Activated CD8-positive, alpha-beta T cell treated with anti-CD3 and anti-CD28 coated beads, Interleukin-2, amount 10 ng/mL, durations not matched to agents 7 days and 5 days (primary cell): ENCODE measurements around the gene FLNC. TPM values are rescaled to one million over a fixed set of nuclear protein-coding genes. Genes with fewer than 3 reads are reported as not detected.

Experiments used
- ATAC-seq: fragments of 150-1000 bp; cut with Tn5 transposase; one replicate; pipeline ENCODE4 v1.10.0; 2021; ENCODE audit warnings: moderate library complexity
- CTCF ChIA-PET: fragments of 350-600 bp; sonication (Branson Sonifier 250); formaldehyde crosslinking; loops from one replicate; lab custom pipeline; 2021; ENCODE audit warnings: antibody characterized with exemption; lab: Charles Lee
- POLR2A ChIA-PET: fragments of 350-600 bp; sonication (Branson Sonifier 250); formaldehyde crosslinking; loops from one replicate; lab custom pipeline; 2021; ENCODE audit warnings: antibody characterized with exemption; lab: Charles Lee
- DNase-seq: peaks from one replicate; pipeline ENCODE4 v3.0.0-alpha.2; 2020
- H3K27ac Mint-ChIP-seq: one replicate; pipeline ENCODE4 v1.8.0; 2021; ENCODE audit warnings: mild to moderate bottlenecking, mixed read lengths
- H3K27me3 Mint-ChIP-seq: one replicate; pipeline ENCODE4 v1.8.0; 2021; ENCODE audit warnings: low read depth, mixed read lengths
- H3K36me3 Mint-ChIP-seq: one replicate; pipeline ENCODE4 v1.8.0; 2021; ENCODE audit warnings: low read depth, mixed read lengths
- H3K4me1 Mint-ChIP-seq: one replicate; pipeline ENCODE4 v1.8.0; 2021; ENCODE audit warnings: low read depth, mixed read lengths
- H3K4me3 Mint-ChIP-seq: one replicate; pipeline ENCODE4 v1.8.0; 2021; ENCODE audit warnings: mild to moderate bottlenecking, mixed read lengths
- H3K9me3 Mint-ChIP-seq: one replicate; pipeline ENCODE4 v1.8.0; 2022; ENCODE audit warnings: mixed read lengths; ENCODE audit not compliant: insufficient read depth
- total RNA-seq, 2 experiments: library from RNA; stranded (reverse); gene quantifications; one replicate each; pipeline ENCODE4 v1.2.3, GENCODE V29; 2021

Gene FLNC
- total RNA-seq: not detected

GRCh38 chr7:128830231-128831177 lies at the start of gene FLNC:
Gene FLNC, plus strand, starts transcription at chr7:128830406. Its CDS starts 232 bp downstream, at chr7:128830638.
- ATAC-seq (peak; percentile 41), DNase-seq (peak; percentile 46)
- Mint-ChIP-seq H3K27me3 (peaks cover 34% of the 10 kb centered on the region), H3K27ac (no peak within 1 kb of the TSS), H3K36me3 (no peaks in the 10 kb centered on the region), H3K9me3 (no peaks in the 10 kb centered on the region), H3K4me1 (peaks cover 17% of the 10 kb centered on the region), H3K4me3 (peak within 1 kb of the TSS; percentile 55)
- CTCF ChIA-PET: interaction anchor here (1.0 to 2.3 kb wide), 6 partner anchors 11 to 261 kb away, joined by 3 to 8 read pairs (median 4); no protein-coding TSS in a partner anchor
- POLR2A ChIA-PET: no interaction called here

GRCh38 chr7:128781126-128781525 lies 49.1 kb upstream of the FLNC start:
- Mint-ChIP-seq H3K27ac (no peak overlapping the region), H3K36me3 (peaks cover 10% of the 10 kb centered on the region), H3K27me3 (peaks cover 9% of the 10 kb centered on the region), H3K9me3 (peaks cover 14% of the 10 kb centered on the region), H3K4me1 (peaks cover 4% of the 10 kb centered on the region), H3K4me3 (no peak overlapping the region)
- CTCF ChIA-PET: no interaction called here
- POLR2A ChIA-PET: no interaction called here
- no peak for ATAC-seq
- DNase-seq: no peak

GRCh38 chr7:128781851-128782250 lies 48.4 kb upstream of the FLNC start:
- DNase-seq (no peak), ATAC-seq (no peak)
- CTCF ChIA-PET: interaction anchor here (1.2 kb wide), 1 partner anchor 102 kb away, joined by 3 read pairs; no protein-coding TSS in a partner anchor
- no peak overlapping the region for H3K4me3 Mint-ChIP-seq
- POLR2A ChIA-PET: no interaction called here
- H3K27me3 Mint-ChIP-seq: peaks cover 9% of the 10 kb centered on the region
- peaks cover 4% of the 10 kb centered on the region for H3K4me1 Mint-ChIP-seq
- peaks cover 7% of the 10 kb centered on the region for H3K36me3 Mint-ChIP-seq
- H3K27ac Mint-ChIP-seq: no peak overlapping the region
- H3K9me3 Mint-ChIP-seq: peaks cover 14% of the 10 kb centered on the region

- Mint-ChIP-seq H3K27ac (no peak overlapping the region), H3K36me3 (no peaks in the 10 kb centered on the region), H3K4me1 (no peaks in the 10 kb centered on the region), H3K27me3 (peaks cover 13% of the 10 kb centered on the region), H3K9me3 (peaks cover under 1% of the 10 kb centered on the region), H3K4me3 (no peak overlapping the region)
- DNase-seq: no peak
- POLR2A ChIA-PET: no interaction called here
- CTCF ChIA-PET: no interaction called here
- no peak for ATAC-seq
Measured at GRCh38 chr7:128783143-128783861, 46.9 kb upstream of the FLNC start.

- Mint-ChIP-seq H3K4me3 (no peak overlapping the region), H3K9me3 (no peaks in the 10 kb centered on the region), H3K36me3 (no peaks in the 10 kb centered on the region), H3K27me3 (peaks cover 28% of the 10 kb centered on the region), H3K27ac (no peak overlapping the region), H3K4me1 (peaks cover 5% of the 10 kb centered on the region)
- CTCF ChIA-PET: no interaction called here
- POLR2A ChIA-PET: interaction anchor here (0.7 to 1.1 kb wide), 2 partner anchors 30 to 47 kb away, joined by 3 read pairs; no protein-coding TSS in a partner anchor
- DNase-seq (no peak), ATAC-seq (no peak)
Measured at GRCh38 chr7:128785738-128786137, 44.5 kb upstream of the FLNC start.

- POLR2A ChIA-PET: no interaction called here
Measured at GRCh38 chr7:128788446-128789412, 41.5 kb upstream of the FLNC start.

GRCh38 chr7:128790315-128791041 lies 39.7 kb upstream of the FLNC start:
- POLR2A ChIA-PET: interaction anchor here (0.9 kb wide), 1 partner anchor 11 kb away, joined by 4 read pairs; no protein-coding TSS in a partner anchor
- Mint-ChIP-seq H3K4me3 (peak overlapping the region; percentile 63), H3K9me3 (no peaks in the 10 kb centered on the region), H3K27me3 (peaks cover 23% of the 10 kb centered on the region), H3K27ac (peak overlapping the region; percentile 48), H3K36me3 (no peaks in the 10 kb centered on the region), H3K4me1 (peaks cover 16% of the 10 kb centered on the region)
- DNase-seq (no peak), ATAC-seq (peak; percentile 16)
- CTCF ChIA-PET: interaction anchor here (1.7 kb wide), 1 partner anchor 93 kb away, joined by 6 read pairs; no protein-coding TSS in a partner anchor

More at GRCh38 chr7:128788446-128789412, 41.5 kb upstream of the FLNC start:
- Mint-ChIP-seq H3K27me3 (peaks cover 28% of the 10 kb centered on the region), H3K4me1 (peaks cover 14% of the 10 kb centered on the region), H3K4me3 (no peak overlapping the region), H3K27ac (no peak overlapping the region), H3K9me3 (no peaks in the 10 kb centered on the region), H3K36me3 (no peaks in the 10 kb centered on the region)
- no peak for ATAC-seq
- DNase-seq: no peak
- CTCF ChIA-PET: no interaction called here

- peak within 1 kb of the TSS; percentile 75 for H3K27ac Mint-ChIP-seq
- H3K36me3 Mint-ChIP-seq: no peaks in the 10 kb centered on the region
- peaks cover 21% of the 10 kb centered on the region for H3K27me3 Mint-ChIP-seq
- peaks cover 16% of the 10 kb centered on the region for H3K4me1 Mint-ChIP-seq
- DNase-seq (peak; percentile 81), ATAC-seq (peak; percentile 87)
- H3K9me3 Mint-ChIP-seq: no peaks in the 10 kb centered on the region
- ChIA-PET POLR2A (interaction anchor here (0.9 kb wide), 1 partner anchor 10 kb away, joined by 4 read pairs; no protein-coding TSS in a partner anchor), CTCF (interaction anchor here (1.7 kb wide), 1 partner anchor 92 kb away, joined by 6 read pairs; no protein-coding TSS in a partner anchor)
- H3K4me3 Mint-ChIP-seq: peak within 1 kb of the TSS; percentile 81
Measured at GRCh38 chr7:128791121-128791971, 38.9 kb upstream of the FLNC start, which contains the start of gene CCDC136. Gene CCDC136, plus strand, starts transcription at chr7:128791968. Its CDS starts 444 bp downstream, at chr7:128792412.

GRCh38 chr7:128791972-128792327 lies 38.3 kb upstream of the FLNC start:
- H3K4me3 Mint-ChIP-seq: peak overlapping the region; percentile 81
- H3K9me3 Mint-ChIP-seq: no peaks in the 10 kb centered on the region
- no peak for ATAC-seq
- POLR2A ChIA-PET: interaction anchor here (0.6 kb wide), 1 partner anchor 87 kb away, joined by 3 read pairs; no protein-coding TSS in a partner anchor
- H3K4me1 Mint-ChIP-seq: peaks cover 16% of the 10 kb centered on the region
- H3K27ac Mint-ChIP-seq: no peak overlapping the region
- no peak for DNase-seq
- H3K36me3 Mint-ChIP-seq: no peaks in the 10 kb centered on the region
- peaks cover 21% of the 10 kb centered on the region for H3K27me3 Mint-ChIP-seq
- CTCF ChIA-PET: interaction anchor here (1.7 kb wide), 1 partner anchor 92 kb away, joined by 6 read pairs; no protein-coding TSS in a partner anchor
